ENCODE measurements around the gene SSTR4. TPM values are rescaled to one million over a fixed set of nuclear protein-coding genes. Genes with fewer than 3 reads are reported as not detected.

Gene SSTR4
- total RNA-seq, 1 experiment from 2014 or later, result not detected

GRCh38 chr20:23080521-23080920 is 45.4 kb downstream of the SSTR4 start:
- peaks cover 27% of the 10 kb centered on the region for H3K4me1 Mint-ChIP-seq
- no peak overlapping the region for H3K27ac Mint-ChIP-seq
- ATAC-seq, result no peak
- no peaks in the 10 kb centered on the region for H3K36me3 Mint-ChIP-seq
- no peaks in the 10 kb centered on the region for H3K9me3 Mint-ChIP-seq
- no peak for DNase-seq (ENCODE audit: low spot score)
- no peak overlapping the region for H3K4me3 Mint-ChIP-seq
- CTCF ChIA-PET, result interaction anchor here (1.4 to 1.6 kb wide), 2 partner anchors 12 to 155 kb away, joined by 5 read pairs; no protein-coding TSS in a partner anchor
- no peaks in the 10 kb centered on the region; the same call in 1 of the 2 replicates for H3K27me3 Mint-ChIP-seq (ENCODE audit: low read depth)
- POLR2A ChIA-PET, result no interaction called here
- TF ChIP-seq MXD4 (CRISPR knock-in tag; IDR thresholded peaks at IDR 0.05; ENCODE audit: borderline replicate concordance) (no peak), CREB1 (CRISPR knock-in tag; IDR thresholded peaks at IDR 0.05) (no peak), USF1 (CRISPR knock-in tag; IDR thresholded peaks at IDR 0.05) (no peak), FOXP4 (CRISPR knock-in tag; IDR thresholded peaks at IDR 0.05) (no peak), ZSCAN18 (CRISPR knock-in tag; IDR thresholded peaks at IDR 0.05) (no peak), ATF6 (CRISPR knock-in tag; IDR thresholded peaks at IDR 0.05) (no peak), SOX15 (CRISPR knock-in tag; IDR thresholded peaks at IDR 0.05) (no peak), KAT7 (CRISPR knock-in tag; IDR thresholded peaks at IDR 0.05; ENCODE audit: borderline replicate concordance) (no peak), MYBL2 (CRISPR knock-in tag; IDR thresholded peaks at IDR 0.05) (no peak), ZNF416 (CRISPR knock-in tag; IDR thresholded peaks at IDR 0.05) (no peak), GRHL2 (CRISPR knock-in tag; IDR thresholded peaks at IDR 0.05; ENCODE audit: insufficient replicate concordance, severe bottlenecking) (no peak), CDX4 (CRISPR knock-in tag; IDR thresholded peaks at IDR 0.05; ENCODE audit: borderline replicate concordance) (no peak), OVOL2 (CRISPR knock-in tag; IDR thresholded peaks at IDR 0.05; ENCODE audit: borderline replicate concordance) (no peak), MAX (CRISPR knock-in tag; IDR thresholded peaks at IDR 0.05) (no peak), NR3C1 (CRISPR knock-in tag; conservative IDR thresholded peaks at IDR 0.05; ENCODE audit: low read depth) (no peak)

GRCh38 chr20:23081263-23081819 is 46.2 kb downstream of the SSTR4 start:
- DNase-seq (ENCODE audit: low spot score) (no peak), ATAC-seq (no peak)
- ChIA-PET POLR2A (no interaction called here), CTCF (no interaction called here)
- Mint-ChIP-seq H3K9me3 (no peaks in the 10 kb centered on the region), H3K4me1 (peaks cover 29% of the 10 kb centered on the region), H3K36me3 (no peaks in the 10 kb centered on the region), H3K27me3 (ENCODE audit: low read depth) (no peaks in the 10 kb centered on the region; the same call in 1 of the 2 replicates), H3K27ac (no peak overlapping the region), H3K4me3 (no peak overlapping the region)
- TF ChIP-seq RELA (CRISPR knock-in tag; IDR thresholded peaks at IDR 0.05; ENCODE audit: borderline replicate concordance) (no peak), PRDM15 (CRISPR knock-in tag; IDR thresholded peaks at IDR 0.05) (no peak), SP1 (CRISPR knock-in tag; conservative IDR thresholded peaks at IDR 0.05) (no peak), CREM (CRISPR knock-in tag; IDR thresholded peaks at IDR 0.05) (no peak), USF1 (CRISPR knock-in tag; IDR thresholded peaks at IDR 0.05) (no peak), JAZF1 (CRISPR knock-in tag; IDR thresholded peaks at IDR 0.05) (no peak), FOXP1 (CRISPR knock-in tag; IDR thresholded peaks at IDR 0.05; ENCODE audit: borderline replicate concordance) (no peak), GTF2I (CRISPR knock-in tag; conservative IDR thresholded peaks at IDR 0.05) (no peak), NFATC4 (CRISPR knock-in tag; IDR thresholded peaks at IDR 0.05) (no peak), GRHL2 (CRISPR knock-in tag; IDR thresholded peaks at IDR 0.05; ENCODE audit: insufficient replicate concordance, severe bottlenecking) (no peak), FOXK1 (CRISPR knock-in tag; IDR thresholded peaks at IDR 0.05) (no peak)

All from WTC11 (cell line).